ENCODE results near the gene DNAH7.

The DNAH7 gene

GRCh38 chr2:195810340-195811098, 258.1 kb downstream of the DNAH7 start:
- no peak for DNase-seq
- no peak for TF ChIP-seq POLR2A (IDR thresholded peaks at IDR 0.05; ENCODE audit: low read length)
- no peak for TF ChIP-seq GATA1 (IDR thresholded peaks at IDR 0.05; ENCODE audit: low read depth, low read length)

DNA sequence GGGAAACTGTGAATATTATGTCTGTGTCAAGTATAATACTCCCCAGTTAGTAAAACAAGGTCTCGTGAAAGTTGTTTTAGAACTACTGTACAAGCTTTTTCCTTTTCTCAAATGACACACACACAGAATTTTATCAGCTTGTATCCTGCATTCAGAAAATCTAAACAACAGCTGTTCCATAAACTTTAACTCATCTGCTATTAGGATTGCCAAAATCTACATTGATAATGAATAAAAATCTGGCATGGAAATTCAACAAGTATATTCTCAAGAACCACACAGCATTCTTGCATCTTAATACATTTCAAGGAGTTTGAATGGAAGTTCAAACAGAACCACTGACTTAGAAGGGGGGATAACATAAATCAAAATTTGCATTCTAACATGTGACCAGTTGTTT, 260.4 kb downstream of the DNAH7 start:
- DNase-seq: no peak
- no peak for TF ChIP-seq POLR2A (IDR thresholded peaks at IDR 0.05; ENCODE audit: low read length)
- TF ChIP-seq GATA1 (IDR thresholded peaks at IDR 0.05; ENCODE audit: low read depth, low read length): no peak

- TF ChIP-seq POLR2A (IDR thresholded peaks at IDR 0.05; ENCODE audit: low read length) (no peak), GATA1 (IDR thresholded peaks at IDR 0.05; ENCODE audit: low read depth, low read length) (no peak)
- DNase-seq: no peak
These were observed 263.2 kb downstream of the DNAH7 start for GRCh38 chr2:195805283-195805976.

DNA sequence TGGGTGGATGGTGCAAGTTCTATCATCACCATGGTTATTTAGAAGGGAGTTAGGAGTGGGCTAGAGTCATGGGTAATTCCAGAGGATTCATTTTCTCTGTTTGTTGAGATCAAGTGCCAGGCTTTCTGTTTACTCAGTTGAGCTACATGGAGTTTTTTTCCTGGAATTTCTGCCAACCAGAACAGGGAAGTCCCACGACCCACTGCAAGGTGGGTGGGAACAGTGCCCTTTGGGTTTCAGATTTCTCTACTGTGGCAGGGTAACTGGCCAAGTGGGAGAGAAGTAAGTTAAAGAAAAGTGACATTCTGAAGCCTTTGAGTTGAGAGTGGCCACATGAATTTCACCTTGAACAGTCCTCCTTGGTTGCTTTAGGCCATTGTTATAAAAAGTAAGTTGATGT, 272.8 kb downstream of the DNAH7 start:
- no peak for DNase-seq
- TF ChIP-seq GATA1 (IDR thresholded peaks at IDR 0.05; ENCODE audit: low read depth, low read length): no peak
- TF ChIP-seq POLR2A (IDR thresholded peaks at IDR 0.05; ENCODE audit: low read length): no peak

DNA sequence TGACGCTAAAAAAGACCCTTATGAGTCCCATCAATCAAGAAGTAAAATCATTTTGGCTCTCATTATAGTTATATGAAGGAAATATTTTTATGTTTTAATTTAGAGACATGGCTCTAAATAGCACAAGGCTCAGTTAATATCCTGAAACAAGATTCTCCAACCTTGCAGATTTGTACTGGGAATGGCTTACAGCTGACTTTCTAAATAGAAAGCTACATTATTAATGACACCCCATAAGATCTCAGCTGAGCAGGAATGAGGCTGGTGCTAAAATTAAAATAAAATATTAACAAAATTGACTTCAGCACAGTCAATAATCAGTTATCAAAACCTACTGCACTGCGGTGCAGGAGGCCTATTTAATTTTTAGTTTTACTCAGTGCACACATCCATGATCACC, 274.8 kb downstream of the DNAH7 start:
- no peak for DNase-seq
- no peak for TF ChIP-seq GATA1 (IDR thresholded peaks at IDR 0.05; ENCODE audit: low read depth, low read length)
- TF ChIP-seq POLR2A (IDR thresholded peaks at IDR 0.05; ENCODE audit: low read length): no peak

- TF ChIP-seq POLR2A (IDR thresholded peaks at IDR 0.05; ENCODE audit: low read length) (no peak), GATA1 (IDR thresholded peaks at IDR 0.05; ENCODE audit: low read depth, low read length) (no peak)
- DNase-seq: no peak
These were observed 286.5 kb downstream of the DNAH7 start for GRCh38 chr2:195782156-195782555.

DNA sequence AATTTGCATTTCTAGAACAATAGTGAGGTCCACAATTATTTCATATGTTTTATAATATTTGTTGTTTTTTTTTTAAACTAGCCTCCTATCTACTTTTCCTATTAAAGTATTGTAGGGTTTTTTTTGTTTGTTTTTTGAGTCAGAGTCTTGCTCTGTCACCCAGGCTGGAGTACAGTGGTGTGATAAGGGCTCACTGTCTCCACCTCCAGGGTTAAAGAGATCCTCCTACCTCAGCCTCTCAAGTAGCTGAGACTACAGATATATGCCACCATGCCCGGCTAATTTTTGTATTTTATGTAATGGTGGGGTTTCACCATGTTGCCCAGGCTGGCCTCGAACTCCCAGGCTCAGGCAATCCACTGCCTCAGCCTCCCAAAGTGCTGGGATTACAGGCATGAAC, 289.1 kb downstream of the DNAH7 start:
- DNase-seq: peak; percentile 11 to 28
- TF ChIP-seq POLR2A (IDR thresholded peaks at IDR 0.05; ENCODE audit: low read length): no peak
- no peak for TF ChIP-seq GATA1 (IDR thresholded peaks at IDR 0.05; ENCODE audit: low read depth, low read length)

DNA sequence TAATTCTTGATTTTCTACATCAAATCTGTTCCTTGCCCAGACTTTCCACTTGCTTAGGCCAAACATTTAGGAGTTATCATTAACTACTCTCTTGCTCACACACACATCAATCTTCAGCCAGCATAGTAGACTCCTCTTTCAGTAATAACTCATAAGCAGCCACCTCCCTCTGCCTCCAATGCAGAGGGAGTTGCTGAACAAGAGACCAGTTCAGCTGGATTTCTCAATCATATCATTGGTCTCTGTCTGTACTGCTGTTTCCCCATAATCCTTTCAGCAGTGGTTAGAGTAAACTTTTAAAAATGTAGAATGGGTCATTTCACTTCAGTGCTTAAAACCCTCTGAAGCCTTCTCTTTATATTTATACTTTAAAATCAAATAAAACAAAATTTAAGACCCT, 298.7 kb downstream of the DNAH7 start:
- DNase-seq: no peak

DNA sequence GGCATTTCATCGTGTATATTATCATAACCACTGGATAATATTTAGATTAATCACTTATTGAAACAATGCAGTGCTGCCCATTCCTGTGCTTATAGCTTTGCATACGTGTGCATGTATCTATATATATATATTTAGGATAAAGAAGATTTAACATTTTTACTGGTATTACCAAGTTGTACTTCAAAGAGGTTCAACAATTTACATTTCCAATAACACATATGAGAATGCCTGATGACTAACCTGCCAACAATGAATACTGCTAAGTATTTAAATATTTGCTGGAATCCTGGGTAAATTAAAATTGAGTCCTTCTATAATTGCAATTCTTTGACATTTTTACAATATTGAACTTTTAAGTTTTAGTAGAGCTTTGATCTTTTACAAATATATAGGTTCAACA, 300.2 kb downstream of the DNAH7 start:
- no peak for TF ChIP-seq POLR2A (IDR thresholded peaks at IDR 0.05; ENCODE audit: low read length)
- TF ChIP-seq GATA1 (IDR thresholded peaks at IDR 0.05; ENCODE audit: low read depth, low read length): no peak
- DNase-seq: no peak

More for the DNA sequence above, 298.7 kb downstream of the DNAH7 start:
- TF ChIP-seq POLR2A (IDR thresholded peaks at IDR 0.05; ENCODE audit: low read length) (no peak), GATA1 (IDR thresholded peaks at IDR 0.05; ENCODE audit: low read depth, low read length) (no peak)

DNA sequence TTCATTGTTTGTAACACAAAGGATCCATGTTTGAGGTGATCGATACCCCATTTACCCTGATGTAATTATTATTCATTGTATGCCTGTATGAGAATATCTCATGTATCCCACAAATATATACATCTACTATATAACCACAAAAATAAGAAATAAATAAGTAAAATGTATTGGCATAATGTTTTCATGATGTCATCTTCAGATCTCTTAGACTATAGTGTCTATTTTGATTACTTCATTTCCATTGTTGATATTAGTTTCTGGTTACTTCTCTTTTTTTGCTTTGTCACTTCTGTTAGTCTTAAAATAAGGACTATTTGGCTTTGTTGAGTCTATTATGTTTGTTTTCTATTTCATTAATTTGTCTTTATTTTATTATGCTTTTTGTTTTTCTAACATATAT, 301.9 kb downstream of the DNAH7 start:
- no peak for DNase-seq

DNA sequence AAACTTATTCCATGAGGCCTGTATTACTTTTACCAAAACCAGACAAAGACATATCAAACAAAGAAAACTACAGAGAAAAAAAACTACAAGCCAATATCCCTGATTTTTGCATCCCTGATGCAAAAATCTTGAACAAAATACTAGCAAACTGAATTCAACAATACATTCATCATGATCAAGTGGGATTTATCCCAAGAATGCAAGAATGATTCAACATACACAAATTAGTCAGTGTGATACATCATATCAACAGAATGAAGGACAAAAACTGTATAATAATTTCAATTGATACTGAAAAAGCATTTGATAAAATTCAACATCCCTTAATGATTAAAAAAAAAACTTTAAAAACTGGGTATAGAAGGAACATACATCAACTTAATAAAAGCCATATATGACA, 304.8 kb downstream of the DNAH7 start:
- TF ChIP-seq POLR2A (IDR thresholded peaks at IDR 0.05; ENCODE audit: low read length) (no peak), GATA1 (IDR thresholded peaks at IDR 0.05; ENCODE audit: low read depth, low read length) (no peak)
- DNase-seq: no peak

More for the DNA sequence above, 301.9 kb downstream of the DNAH7 start:
- no peak for TF ChIP-seq POLR2A (IDR thresholded peaks at IDR 0.05; ENCODE audit: low read length)
- TF ChIP-seq GATA1 (IDR thresholded peaks at IDR 0.05; ENCODE audit: low read depth, low read length): no peak

GRCh38 chr2:195759877-195760276, 308.8 kb downstream of the DNAH7 start:
- no peak for DNase-seq
- no peak for TF ChIP-seq POLR2A (IDR thresholded peaks at IDR 0.05; ENCODE audit: low read length)
- no peak for TF ChIP-seq GATA1 (IDR thresholded peaks at IDR 0.05; ENCODE audit: low read depth, low read length)

DNA sequence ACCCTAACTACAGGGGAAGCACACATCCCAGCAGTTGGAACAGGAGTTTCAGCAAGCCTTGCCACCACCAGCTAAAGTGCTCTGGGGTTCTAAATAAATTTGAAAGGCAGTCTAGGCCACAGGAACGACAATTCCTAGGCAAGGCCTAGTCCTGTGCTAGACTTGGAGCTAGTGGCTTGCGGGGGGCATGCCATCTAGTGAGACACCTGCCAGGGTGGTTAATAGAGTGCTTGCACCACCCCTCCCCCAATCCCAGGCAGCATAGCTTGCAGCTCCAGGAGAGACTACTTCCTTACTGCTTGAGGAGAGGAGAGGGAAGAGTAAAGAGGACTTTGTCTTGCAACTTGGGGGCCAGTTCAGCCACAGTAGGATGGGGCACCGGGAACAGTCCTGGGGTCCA, 309.8 kb downstream of the DNAH7 start:
- DNase-seq: no peak
- TF ChIP-seq POLR2A (IDR thresholded peaks at IDR 0.05; ENCODE audit: low read length) (no peak), GATA1 (IDR thresholded peaks at IDR 0.05; ENCODE audit: low read depth, low read length) (no peak)

DNA sequence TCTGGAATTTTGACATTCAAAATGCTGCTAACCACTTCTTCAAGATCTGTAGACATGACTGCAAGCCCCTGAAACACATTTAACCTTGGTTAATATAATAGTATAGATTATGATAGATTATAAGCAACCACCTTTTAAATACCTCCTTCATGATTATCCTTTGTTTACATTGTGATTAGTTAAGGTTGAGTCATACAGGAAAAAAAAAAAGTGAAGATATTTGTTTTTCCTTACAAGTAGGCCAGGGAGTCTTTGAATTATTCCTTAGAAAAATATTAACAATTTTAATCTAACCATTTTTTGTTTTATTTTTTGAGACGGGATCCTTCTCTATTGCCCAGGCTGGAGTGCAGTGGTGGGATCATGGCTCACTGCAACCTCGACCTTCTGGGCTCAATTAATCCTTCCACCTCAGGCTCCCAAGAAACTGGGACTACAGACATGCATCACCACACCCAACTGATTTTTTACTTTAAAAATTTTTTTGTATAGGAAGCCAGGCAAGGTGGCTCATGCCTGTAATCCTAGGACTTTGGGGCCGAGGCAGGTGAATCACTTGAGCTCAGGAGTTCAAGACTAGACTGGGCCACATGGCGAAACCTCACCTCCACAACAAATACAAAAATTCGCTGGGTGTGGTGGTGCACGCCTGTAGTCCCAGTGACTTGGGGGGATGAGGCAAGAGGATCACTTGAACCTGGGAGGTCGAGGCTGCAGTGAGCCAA, 312.3 kb downstream of the DNAH7 start:
- TF ChIP-seq POLR2A (IDR thresholded peaks at IDR 0.05; ENCODE audit: low read length): no peak
- TF ChIP-seq GATA1 (IDR thresholded peaks at IDR 0.05; ENCODE audit: low read depth, low read length): no peak
- DNase-seq: no peak
